Duodenal mucosa (tissue), 2 donors: ENCODE data around the gene MYEF2.

ENCODE experiments used
- H3K27ac ChIP-seq: one replicate; pipeline ENCODE4 v1.7.0; 2013; ENCODE audit warnings: low read depth, low read length
- H3K27me3 ChIP-seq, 2 donors: one replicate each; pipeline ENCODE4 v1.7.0; 2013; ENCODE audit warnings: low read length in 2 of 2, control low read depth in 1 of 2; ENCODE audit not compliant: insufficient read depth in 2 of 2, control insufficient read depth in 1 of 2
- H3K36me3 ChIP-seq, 2 donors: one replicate each; pipeline ENCODE4 v1.7.0; 2013; ENCODE audit warnings: low read length in 2 of 2, control low read depth in 1 of 2; ENCODE audit not compliant: insufficient read depth in 2 of 2, control insufficient read depth in 1 of 2
- H3K4me1 ChIP-seq, 2 donors: one replicate each; pipeline ENCODE4 v1.7.0; 2013; ENCODE audit warnings: low read length in 2 of 2, control low read depth in 1 of 2; ENCODE audit not compliant: insufficient read depth in 2 of 2, control insufficient read depth in 1 of 2
- H3K4me3 ChIP-seq, 2 donors: one replicate each; pipeline ENCODE4 v1.7.0; 2013; ENCODE audit warnings: low read length in 2 of 2, low read depth in 1 of 2
- H3K9ac ChIP-seq, 2 donors: one replicate each; pipeline ENCODE4 v1.7.0; 2013; ENCODE audit warnings: low read length in 2 of 2, low read depth in 1 of 2
- H3K9me3 ChIP-seq, 2 donors: one replicate each; pipeline ENCODE4 v1.7.0; 2013; ENCODE audit warnings: low read length in 2 of 2, control low read depth in 1 of 2; ENCODE audit not compliant: control insufficient read depth in 1 of 2

MYEF2 gene

DNA sequence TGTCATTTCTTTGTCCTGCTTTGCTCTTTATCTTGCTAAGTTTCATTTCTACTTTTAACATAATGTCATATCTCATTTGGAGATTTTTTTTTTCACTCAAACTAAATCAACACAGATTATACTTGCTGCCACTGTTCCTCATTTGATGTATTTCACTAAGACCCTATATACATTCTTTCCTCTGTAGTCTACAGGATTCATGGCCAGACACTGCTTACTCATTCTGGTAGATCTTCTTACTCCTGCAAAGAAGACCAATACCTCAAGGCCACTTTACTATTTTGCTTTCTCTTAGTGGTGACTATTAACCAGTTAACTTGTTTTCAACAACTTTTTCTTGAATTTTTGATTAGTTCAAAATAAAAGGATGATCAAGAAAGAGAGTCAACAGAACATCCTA is 30.7 kb downstream of the MYEF2 start:
- Histone ChIP-seq H3K27ac (no peak overlapping the region), H3K9ac (no peak overlapping the region), H3K4me3 (no peak overlapping the region), H3K27me3 (no peaks in the 10 kb centered on the region), H3K4me1 (no peaks in the 10 kb centered on the region), H3K9me3 (no peaks in the 10 kb centered on the region), H3K36me3 (no peaks in the 10 kb centered on the region)

DNA sequence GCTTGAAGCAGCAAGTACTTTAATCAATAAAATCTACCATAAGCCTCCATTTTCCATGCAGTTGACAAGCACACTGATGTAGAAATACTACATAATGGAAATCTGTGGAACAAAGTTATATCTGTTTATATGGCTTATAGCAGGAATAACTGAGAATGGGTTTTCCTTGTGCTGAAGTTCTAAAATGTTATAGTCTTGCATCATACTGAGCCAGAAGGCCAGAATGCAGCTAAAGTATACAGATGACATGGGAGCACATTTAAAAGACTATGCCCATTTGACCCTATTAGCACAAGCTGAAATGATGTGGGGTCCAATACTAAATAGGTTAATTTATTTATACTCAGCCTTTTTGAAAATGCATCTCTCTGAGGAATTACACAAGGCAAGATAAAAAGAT is 32.2 kb downstream of the MYEF2 start:
- Histone ChIP-seq H3K27me3 (no peaks in the 10 kb centered on the region), H3K9ac (no peak overlapping the region), H3K36me3 (no peaks in the 10 kb centered on the region), H3K4me3 (no peak overlapping the region), H3K4me1 (no peaks in the 10 kb centered on the region), H3K9me3 (no peaks in the 10 kb centered on the region), H3K27ac (no peak overlapping the region)

DNA sequence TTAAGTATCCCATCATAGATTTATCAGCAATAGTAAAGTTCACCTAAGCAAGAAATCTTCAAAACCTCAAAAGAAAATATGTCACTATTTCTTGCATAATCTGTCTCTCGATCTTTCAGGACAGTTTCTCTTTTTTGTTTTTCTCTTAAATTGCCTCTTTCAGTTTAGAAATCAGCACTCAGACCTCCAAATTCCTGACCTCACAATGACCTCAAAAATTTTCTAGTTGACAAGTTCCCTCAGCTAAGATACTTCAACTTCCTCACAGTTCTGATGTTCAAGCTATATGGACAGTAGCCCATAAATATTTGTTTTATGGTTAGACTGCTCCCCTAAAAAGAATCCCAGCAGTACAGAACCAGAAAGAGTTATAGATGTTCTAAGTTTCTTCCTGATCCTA is 33.2 kb downstream of the MYEF2 start:
- Histone ChIP-seq H3K27me3 (no peaks in the 10 kb centered on the region), H3K9ac (no peak overlapping the region), H3K4me1 (no peaks in the 10 kb centered on the region), H3K36me3 (no peaks in the 10 kb centered on the region), H3K4me3 (no peak overlapping the region), H3K9me3 (no peaks in the 10 kb centered on the region), H3K27ac (no peak overlapping the region)

DNA sequence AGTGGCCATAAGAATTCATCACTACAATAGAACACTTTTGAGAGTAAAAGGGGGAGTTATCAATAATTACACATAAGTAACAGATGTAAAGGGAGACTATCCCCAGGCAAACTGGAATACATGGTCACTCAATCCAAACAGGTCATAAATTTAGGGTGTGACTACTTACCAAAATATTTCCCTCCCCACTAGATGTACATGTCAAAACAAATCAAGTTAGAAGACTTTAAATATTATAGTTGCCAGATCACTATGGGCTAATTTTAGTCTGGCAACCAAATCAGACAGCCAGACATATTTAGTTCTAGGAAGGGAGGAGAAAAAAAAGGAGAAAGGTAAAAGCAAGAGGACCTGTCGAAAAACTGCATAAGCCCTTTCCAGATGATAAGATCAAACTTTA is 34.2 kb downstream of the MYEF2 start:
- H3K4me3 ChIP-seq: no peak overlapping the region
- H3K27ac ChIP-seq: no peak overlapping the region
- no peaks in the 10 kb centered on the region for H3K9me3 ChIP-seq
- H3K27me3 ChIP-seq: no peaks in the 10 kb centered on the region
- H3K4me1 ChIP-seq: no peaks in the 10 kb centered on the region
- no peaks in the 10 kb centered on the region for H3K36me3 ChIP-seq
- no peak overlapping the region for H3K9ac ChIP-seq

DNA sequence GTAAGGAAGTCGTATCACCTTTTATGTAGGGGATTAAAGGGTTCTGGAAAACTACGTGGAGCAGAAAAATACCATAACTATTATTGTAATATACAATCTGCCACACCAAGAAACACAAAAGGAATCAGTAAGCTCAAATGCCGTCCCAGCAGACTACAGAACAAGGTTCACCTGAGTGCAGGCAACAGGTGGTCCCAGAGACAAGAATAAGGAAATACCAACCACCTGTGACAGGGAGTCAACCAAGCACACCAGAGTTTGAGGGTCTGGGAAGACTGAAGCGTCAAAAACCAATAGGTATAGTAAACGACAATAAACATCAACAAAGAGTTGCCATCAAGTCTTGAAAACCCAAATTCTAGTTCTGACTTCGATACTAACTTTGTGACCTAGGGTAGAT is 45.2 kb downstream of the MYEF2 start:
- Histone ChIP-seq H3K36me3 (no peaks in the 10 kb centered on the region), H3K4me3 (no peak overlapping the region), H3K4me1 (no peaks in the 10 kb centered on the region), H3K27ac (no peak overlapping the region), H3K9me3 (no peaks in the 10 kb centered on the region), H3K27me3 (no peaks in the 10 kb centered on the region), H3K9ac (no peak overlapping the region)

DNA sequence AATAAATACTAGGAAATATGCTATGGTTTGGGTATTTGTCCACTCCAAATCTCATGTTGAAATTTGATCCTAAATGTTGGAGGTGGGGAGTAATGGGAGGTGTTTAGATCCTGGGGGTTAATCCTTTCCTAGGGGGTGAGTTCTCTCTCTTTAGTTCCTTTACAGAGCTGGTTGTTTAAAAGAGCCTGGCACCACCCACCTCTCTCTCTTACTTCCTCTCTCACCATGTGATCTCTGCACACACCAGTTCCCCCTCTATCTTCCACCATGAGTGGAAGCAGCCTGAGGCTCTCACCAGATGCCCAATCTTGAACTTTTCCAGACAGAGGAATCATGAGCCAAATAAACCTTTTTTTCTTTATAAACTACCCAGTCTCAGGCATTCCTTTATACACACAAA is 46.8 kb downstream of the MYEF2 start:
- H3K27me3 ChIP-seq: no peaks in the 10 kb centered on the region
- no peak overlapping the region for H3K27ac ChIP-seq
- no peak overlapping the region for H3K4me3 ChIP-seq
- H3K9me3 ChIP-seq: no peaks in the 10 kb centered on the region
- no peak overlapping the region for H3K9ac ChIP-seq
- no peaks in the 10 kb centered on the region for H3K36me3 ChIP-seq
- H3K4me1 ChIP-seq: no peaks in the 10 kb centered on the region

DNA sequence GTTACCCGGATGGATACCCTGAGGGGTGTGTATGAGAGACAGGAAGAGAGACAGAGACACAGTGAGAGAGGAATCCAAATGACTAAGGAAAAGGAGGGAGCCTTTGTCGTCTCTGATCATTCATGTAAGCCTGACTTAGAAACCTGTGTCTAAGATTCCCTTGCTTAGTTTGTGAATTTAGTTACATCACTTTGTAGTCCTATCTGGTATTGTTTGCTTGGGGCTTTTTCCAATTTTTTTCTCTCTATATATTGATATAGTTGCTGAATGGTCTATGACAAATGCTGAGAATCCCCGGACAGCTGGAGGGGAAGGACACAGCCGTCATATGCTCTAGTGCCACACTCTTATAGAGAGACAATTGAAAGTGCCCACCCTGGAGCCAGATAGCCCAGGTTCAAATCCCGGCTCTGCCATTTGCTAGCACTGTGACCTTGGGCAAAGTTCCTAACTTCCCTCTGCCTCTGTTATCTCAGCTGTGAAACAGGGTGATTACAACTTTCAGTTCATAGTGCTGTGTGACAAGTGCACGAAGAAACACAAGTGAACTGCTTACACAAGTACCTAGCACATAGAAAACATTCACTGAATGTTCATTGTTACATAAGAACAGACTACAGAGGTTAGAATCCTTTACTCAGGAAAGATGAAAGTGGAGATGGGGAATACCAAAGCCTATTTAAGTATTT is 51.3 kb downstream of the MYEF2 start:
- Histone ChIP-seq H3K4me1 (no peaks in the 10 kb centered on the region), H3K4me3 (no peak overlapping the region), H3K9me3 (no peaks in the 10 kb centered on the region), H3K27ac (no peak overlapping the region), H3K9ac (no peak overlapping the region), H3K27me3 (no peaks in the 10 kb centered on the region), H3K36me3 (no peaks in the 10 kb centered on the region)

DNA sequence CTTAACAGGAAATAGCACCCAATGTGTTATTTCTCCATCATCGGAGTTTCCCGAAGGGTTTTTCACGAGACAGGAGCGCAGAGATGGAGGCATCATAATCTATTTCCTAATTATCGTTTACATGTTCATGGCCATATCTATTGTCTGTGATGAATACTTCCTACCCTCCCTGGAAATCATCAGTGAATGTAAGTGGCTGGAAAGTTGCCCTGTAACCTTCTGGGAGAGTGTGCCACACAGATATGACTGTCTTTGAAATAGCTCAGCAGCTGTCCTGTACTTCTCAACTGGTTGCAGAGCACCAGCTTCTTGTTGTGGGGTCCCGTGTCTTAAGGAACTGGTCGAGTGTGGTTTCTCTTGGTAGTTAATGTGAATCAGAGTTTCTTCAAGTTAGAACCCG is 56.2 kb downstream of the MYEF2 start:
- Histone ChIP-seq H3K36me3 (no peaks in the 10 kb centered on the region), H3K27me3 (no peaks in the 10 kb centered on the region), H3K9me3 (no peaks in the 10 kb centered on the region), H3K4me1 (no peaks in the 10 kb centered on the region), H3K27ac (no peak overlapping the region), H3K9ac (no peak overlapping the region), H3K4me3 (no peak overlapping the region)

DNA sequence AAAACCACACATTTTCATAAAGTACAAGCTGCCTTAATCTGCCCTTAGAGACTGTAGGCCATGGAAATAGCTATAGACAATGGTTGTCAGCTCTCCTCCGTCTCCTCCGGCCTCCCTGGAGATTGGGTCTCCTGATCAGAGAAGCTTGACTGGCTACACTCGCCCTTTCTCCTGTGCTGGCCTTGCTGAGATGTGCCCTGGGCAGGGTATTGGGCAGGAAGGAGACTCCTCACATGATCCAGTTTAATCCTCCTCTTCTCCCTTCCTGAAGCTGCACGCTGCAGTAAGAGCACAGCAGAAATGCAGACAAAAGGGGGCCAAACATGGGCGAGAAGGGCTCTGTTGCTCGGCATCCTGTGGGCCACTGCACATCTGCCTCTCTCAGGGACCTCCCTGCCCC is 57.4 kb downstream of the MYEF2 start, which contains the start of gene SLC24A5:
TSS of gene SLC24A5 (plus strand) at position 246 of the 400 bp plus-strand sequence. CDS start at position 301, 55 bp downstream.
- Histone ChIP-seq H3K27ac (no peak within 1 kb of the TSS), H3K4me1 (no peaks in the 10 kb centered on the region), H3K9ac (no peak within 1 kb of the TSS), H3K36me3 (no peaks in the 10 kb centered on the region), H3K27me3 (no peaks in the 10 kb centered on the region), H3K4me3 (no peak within 1 kb of the TSS), H3K9me3 (no peaks in the 10 kb centered on the region)

DNA sequence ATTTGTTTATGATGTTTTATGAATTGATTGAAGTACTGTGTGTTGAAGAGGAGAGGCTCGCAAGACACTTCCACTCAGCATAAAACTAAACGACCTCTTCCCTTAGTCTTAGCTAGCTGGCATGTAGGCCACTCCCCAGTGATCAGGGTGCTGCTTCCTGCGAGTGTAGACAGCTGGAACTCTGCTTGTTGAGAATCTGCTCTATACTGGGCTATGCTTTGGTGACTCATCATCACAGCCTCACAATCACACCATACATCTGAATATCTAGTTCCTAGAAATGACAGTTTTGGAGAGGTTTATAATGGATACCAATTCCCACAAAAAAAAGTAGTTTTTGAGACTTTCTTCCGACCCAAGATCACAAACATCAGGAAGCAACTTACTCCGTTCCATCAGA is 58.8 kb downstream of the MYEF2 start:
- H3K4me3 ChIP-seq: no peak overlapping the region
- H3K9ac ChIP-seq: no peak overlapping the region
- no peaks in the 10 kb centered on the region for H3K27me3 ChIP-seq
- H3K36me3 ChIP-seq: no peaks in the 10 kb centered on the region
- no peak overlapping the region for H3K27ac ChIP-seq
- no peaks in the 10 kb centered on the region for H3K9me3 ChIP-seq
- no peaks in the 10 kb centered on the region for H3K4me1 ChIP-seq

DNA sequence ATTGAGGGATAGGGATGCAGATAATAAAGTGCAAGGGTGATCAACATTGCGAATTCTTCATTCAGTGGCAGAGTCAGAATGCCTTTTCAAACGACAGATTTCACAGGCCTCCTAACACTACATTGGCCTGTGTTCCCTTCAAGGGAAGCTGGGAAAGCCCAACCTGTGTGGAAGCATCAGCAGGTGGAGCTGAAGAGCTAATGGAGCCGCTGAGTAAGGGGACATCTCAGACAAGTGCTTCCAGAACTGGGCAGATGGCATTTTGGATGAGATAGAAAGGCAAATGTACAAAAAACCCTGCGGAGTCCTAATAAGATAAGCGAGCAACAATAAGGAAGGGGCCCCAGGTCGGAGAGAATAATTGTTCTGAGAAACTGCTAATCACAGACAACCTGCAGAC is 65.9 kb downstream of the MYEF2 start:
- no peaks in the 10 kb centered on the region for H3K9me3 ChIP-seq
- H3K27ac ChIP-seq: no peak overlapping the region
- no peaks in the 10 kb centered on the region for H3K27me3 ChIP-seq
- H3K4me1 ChIP-seq: no peaks in the 10 kb centered on the region
- no peaks in the 10 kb centered on the region for H3K36me3 ChIP-seq
- H3K4me3 ChIP-seq: no peak overlapping the region
- H3K9ac ChIP-seq: no peak overlapping the region
